HL-60 (cell line): ENCODE results near the gene NKD1.

Experiments
- DNase-seq, 2 experiments: peaks; one replicate each; pipeline ENCODE4 v3.0.0-alpha.2; 2010 to 2020; ENCODE audit warnings: low read depth in 1 of 2, low spot score in 1 of 2
- H3K27ac ChIP-seq: fragments of 250-450 bp; sonication (Bioruptor Pico); replicated peaks from 2 replicates; pipeline ENCODE4 v1.5.1; 2020; ENCODE audit warnings: mild to moderate bottlenecking, moderate library complexity
- H3K27me3 ChIP-seq: fragments of 250-450 bp; sonication (Bioruptor Pico); 2 replicates; pipeline ENCODE4 v1.5.1; 2021; ENCODE audit warnings: mild to moderate bottlenecking, moderate library complexity; ENCODE audit not compliant: insufficient read depth, poor library complexity, severe bottlenecking
- H3K4me3 ChIP-seq: replicated peaks from 2 replicates; pipeline ENCODE4 v1.5.1; 2011; ENCODE audit warnings: mild to moderate bottlenecking, control low read depth, low read length; ENCODE audit not compliant: insufficient read depth
- CTCF ChIP-seq: IDR thresholded peaks from one replicate; pipeline ENCODE4 v1.5.1; 2011; ENCODE audit warnings: low read length, control low read depth, inconsistent platforms; ENCODE audit not compliant: insufficient read depth
- GABPA ChIP-seq: IDR thresholded peaks from 2 replicates; pipeline ENCODE4 v1.6.1; 2012; ENCODE audit warnings: low read depth
- POLR2AphosphoS5 ChIP-seq: IDR thresholded peaks from 2 replicates; pipeline ENCODE4 v1.6.1; 2012; ENCODE audit warnings: low read depth
- REST ChIP-seq: IDR thresholded peaks from 2 replicates; pipeline ENCODE4 v1.6.1; 2012; ENCODE audit warnings: low read depth; ENCODE audit not compliant: insufficient replicate concordance
- SPI1 ChIP-seq: IDR thresholded peaks from 2 replicates; pipeline ENCODE4 v1.6.1; 2012; ENCODE audit warnings: low read depth, mild to moderate bottlenecking, borderline replicate concordance

Gene NKD1

GRCh38 chr16:50516401-50516800 is 31.8 kb upstream of the NKD1 start:
- no peak for DNase-seq
- Histone ChIP-seq H3K27me3 (no peaks in the 10 kb centered on the region), H3K27ac (no peak overlapping the region), H3K4me3 (no peak overlapping the region)
- no peak for TF ChIP-seq CTCF
- no peak for TF ChIP-seq SPI1
- no peak for TF ChIP-seq REST
- TF ChIP-seq GABPA, result no peak
- TF ChIP-seq POLR2AphosphoS5, result no peak

- TF ChIP-seq POLR2AphosphoS5, result no peak
- TF ChIP-seq REST, result no peak
- TF ChIP-seq CTCF, result no peak
- no peak for TF ChIP-seq SPI1
- no peak for TF ChIP-seq GABPA
- no peaks in the 10 kb centered on the region for H3K27me3 ChIP-seq
- no peak overlapping the region for H3K27ac ChIP-seq
- no peak overlapping the region for H3K4me3 ChIP-seq
- DNase-seq, result no peak
Observed at GRCh38 chr16:50516890-50517289, 31.3 kb upstream of the NKD1 start.

GRCh38 chr16:50517450-50518252 is 30.5 kb upstream of the NKD1 start:
- Histone ChIP-seq H3K4me3 (no peak overlapping the region), H3K27ac (no peak overlapping the region), H3K27me3 (peaks cover 3% of the 10 kb centered on the region)
- DNase-seq, result no peak
- no peak for TF ChIP-seq CTCF
- no peak for TF ChIP-seq POLR2AphosphoS5
- TF ChIP-seq REST, result no peak
- TF ChIP-seq SPI1, result no peak
- TF ChIP-seq GABPA, result no peak
